H1 (cell line): Measurements from ENCODE around the gene SMAD6.

Experiments used
- BACH1 ChIP-seq: IDR thresholded peaks from 2 replicates; pipeline ENCODE4 v1.6.1; 2012; ENCODE audit warnings: low read length, improper control_type of control experiment
- CHD1 ChIP-seq: IDR thresholded peaks from 2 replicates; pipeline ENCODE4 v1.6.1; 2012; ENCODE audit warnings: low read depth, low read length, improper control_type of control experiment
- CTCF ChIP-seq, 3 experiments: IDR thresholded peaks; 1 replicate in 2 of 3; 2 replicates in 1 of 3; pipeline versions ENCODE4 v1.5.1 to v1.6.1; 2011; ENCODE audit warnings: low read length in 3 of 3, mild to moderate bottlenecking in 3 of 3, inconsistent platforms in 2 of 3, low read depth in 1 of 3, moderate library complexity in 1 of 3; ENCODE audit not compliant: insufficient read depth in 1 of 3; ENCODE audit errors: control extremely low read depth in 1 of 3
- EP300 ChIP-seq, 2 experiments: IDR thresholded peaks; 1 replicate in 1 of 2; 2 replicates in 1 of 2; pipeline ENCODE4 v1.6.1; 2011 to 2012; ENCODE audit warnings: low read depth in 2 of 2, low read length in 2 of 2, mild to moderate bottlenecking in 2 of 2, borderline replicate concordance in 1 of 2, inconsistent platforms in 1 of 2, moderate library complexity in 1 of 2
- GABPA ChIP-seq: IDR thresholded peaks from 2 replicates; pipeline ENCODE4 v1.6.1; 2011; ENCODE audit warnings: mild to moderate bottlenecking, low read length, moderate library complexity, borderline replicate concordance; ENCODE audit not compliant: insufficient read depth
- JUND ChIP-seq: IDR thresholded peaks from 2 replicates; pipeline ENCODE4 v1.6.1; 2011; ENCODE audit warnings: mild to moderate bottlenecking, improper control_type of control experiment, low read length
- NRF1 ChIP-seq: IDR thresholded peaks from 2 replicates; pipeline ENCODE4 v1.6.1; 2011; ENCODE audit warnings: mild to moderate bottlenecking, low read depth, low read length, improper control_type of control experiment
- POLR2A ChIP-seq, 2 experiments: IDR thresholded peaks; 1 replicate in 1 of 2; 2 replicates in 1 of 2; pipeline ENCODE4 v1.6.1; 2011; ENCODE audit warnings: low read depth in 2 of 2, low read length in 2 of 2, mild to moderate bottlenecking in 2 of 2; ENCODE audit errors: control extremely low read depth in 1 of 2
- POU5F1 ChIP-seq: IDR thresholded peaks from 2 replicates; pipeline ENCODE4 v1.6.1; 2011; ENCODE audit warnings: low read depth, mild to moderate bottlenecking, low read length, moderate library complexity
- SP1 ChIP-seq: IDR thresholded peaks from 2 replicates; pipeline ENCODE4 v1.6.1; 2011; ENCODE audit warnings: low read depth, low read length
- TEAD4 ChIP-seq: IDR thresholded peaks from 2 replicates; pipeline ENCODE4 v1.6.1; 2012; ENCODE audit warnings: low read depth, low read length, inconsistent platforms, mixed read lengths
- ZNF274 ChIP-seq: IDR thresholded peaks from 2 replicates; pipeline ENCODE4 v1.7.0; 2012; ENCODE audit warnings: low read length, borderline replicate concordance; ENCODE audit errors: extremely low read depth

DNA sequence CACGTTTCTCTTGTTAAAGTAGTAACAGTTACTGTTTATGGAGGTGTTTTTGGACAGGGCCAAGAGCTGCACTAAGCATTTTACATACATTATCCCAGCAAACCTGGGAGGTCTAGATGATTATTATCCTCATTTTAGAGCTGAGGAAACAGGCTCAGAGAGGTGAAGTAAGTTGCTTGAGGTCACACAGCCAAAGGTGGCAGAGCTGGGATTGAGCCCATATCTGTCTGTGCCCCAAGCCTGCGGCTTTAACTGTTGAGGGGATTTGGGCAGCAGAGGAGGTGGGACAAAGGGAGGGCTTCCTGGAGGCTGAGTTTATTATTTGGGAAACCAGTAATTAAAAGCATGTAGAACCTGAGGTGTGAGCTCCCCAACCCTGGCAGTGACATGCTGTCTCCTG lies 9.2 kb downstream of the SMAD6 start:
- TF ChIP-seq SP1 (no peak), CTCF (IDR thresholded peaks at IDR 0.05; ENCODE audit: control extremely low read depth in 1 of 3, insufficient read depth in 1 of 3, low read depth in 1 of 3, low read length in 3 of 3) (no peak), BACH1 (no peak), NRF1 (no peak), POU5F1 (no peak), TEAD4 (no peak), JUND (no peak), GABPA (no peak), CHD1 (no peak), EP300 (IDR thresholded peaks at IDR 0.05; ENCODE audit: borderline replicate concordance in 1 of 2, low read depth in 2 of 2, low read length in 2 of 2) (no peak), ZNF274 (no peak), POLR2A (IDR thresholded peaks at IDR 0.05; ENCODE audit: control extremely low read depth in 1 of 2, low read depth in 2 of 2, low read length in 2 of 2) (no peak)
